ENCODE measurements around the gene CPSF2.

DNA sequence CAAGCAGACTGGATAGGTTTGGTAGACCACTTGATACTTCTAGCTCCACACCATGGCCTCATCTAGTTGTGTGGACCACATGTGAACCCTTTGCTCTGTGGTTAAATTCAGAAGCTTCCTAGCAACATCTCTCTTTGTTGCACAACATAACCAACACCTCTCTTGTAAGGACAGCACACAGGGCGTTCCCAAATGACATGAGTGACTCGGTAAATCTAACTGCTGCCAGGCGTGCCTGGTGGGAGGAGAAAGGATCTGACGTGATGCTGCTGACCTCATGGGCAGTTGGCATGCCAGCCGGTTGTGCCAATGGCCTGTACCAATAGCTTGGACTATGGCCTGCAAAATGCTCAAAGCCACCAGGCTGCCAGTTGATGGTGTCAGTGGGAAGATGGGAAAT, 93.8 kb downstream of the CPSF2 start:
- no peak for TF ChIP-seq POLR2A (IDR thresholded peaks at IDR 0.05)
- no peak for TF ChIP-seq CTCF (IDR thresholded peaks at IDR 0.05)
